ENCODE measurements around the gene WSCD2. TPM values are rescaled to one million over a fixed set of nuclear protein-coding genes. Genes with fewer than 3 reads are reported as not detected.

The WSCD2 gene
- polyA plus RNA-seq, 10 donors: 1.4 to 4.2 (median 3.1) TPM

- peak in 2 of 3 donors; percentile 9 to 20 for DNase-seq
These were observed 105.1 kb downstream of the WSCD2 start for GRCh38 chr12:108234158-108234557.

DNA sequence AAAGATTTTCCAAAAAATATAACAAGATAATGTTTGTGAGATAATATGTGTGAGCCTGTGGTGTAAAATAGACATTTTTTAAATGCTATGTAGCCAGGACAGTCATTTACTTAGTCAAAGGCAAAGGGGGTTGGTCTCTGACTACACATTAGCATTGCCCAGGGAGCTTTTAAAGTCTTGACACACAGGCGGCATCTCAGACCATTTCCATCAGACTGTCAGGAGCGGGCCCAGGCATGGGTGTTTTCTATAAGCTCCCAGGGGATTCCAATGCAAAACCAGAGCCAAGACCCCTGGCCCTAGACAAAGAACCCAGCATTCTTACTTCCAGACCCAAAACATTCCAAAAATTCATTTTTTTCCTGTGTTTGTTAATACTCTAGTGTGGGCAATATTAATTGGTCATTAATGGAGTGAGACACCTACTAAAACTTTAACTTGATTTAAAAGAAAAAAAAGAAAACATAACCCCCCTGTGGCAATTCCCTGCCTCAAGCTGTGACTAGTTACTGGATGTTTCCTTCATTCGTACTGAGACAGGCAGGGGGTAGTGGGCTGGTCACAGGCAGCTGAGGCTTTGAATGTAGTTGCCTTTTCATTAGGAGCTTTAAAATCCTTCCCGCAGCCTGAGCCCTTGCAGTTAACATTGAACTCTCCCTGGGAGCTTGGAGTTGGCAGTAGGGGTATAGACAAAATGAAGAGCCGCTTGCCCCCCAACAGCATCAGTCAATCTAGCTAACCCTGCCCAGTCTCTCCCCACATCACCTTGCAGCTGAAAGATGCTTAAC is 106.3 kb downstream of the WSCD2 start:
- DNase-seq: no peak

DNA sequence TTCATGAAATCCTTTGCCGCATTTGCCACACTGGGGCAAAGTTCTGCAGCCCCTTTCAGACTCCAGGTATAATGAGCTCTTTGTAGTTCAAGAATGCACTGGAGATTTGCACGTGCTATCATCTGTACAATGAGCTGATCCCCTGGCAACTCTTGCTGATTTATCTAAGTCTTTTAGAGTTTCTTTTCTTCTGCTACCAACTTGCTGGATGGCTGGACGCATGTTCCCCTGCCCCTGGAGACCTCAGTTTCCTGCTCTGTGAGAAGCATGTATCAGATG is 106.8 kb downstream of the WSCD2 start:
- no peak for DNase-seq

DNA sequence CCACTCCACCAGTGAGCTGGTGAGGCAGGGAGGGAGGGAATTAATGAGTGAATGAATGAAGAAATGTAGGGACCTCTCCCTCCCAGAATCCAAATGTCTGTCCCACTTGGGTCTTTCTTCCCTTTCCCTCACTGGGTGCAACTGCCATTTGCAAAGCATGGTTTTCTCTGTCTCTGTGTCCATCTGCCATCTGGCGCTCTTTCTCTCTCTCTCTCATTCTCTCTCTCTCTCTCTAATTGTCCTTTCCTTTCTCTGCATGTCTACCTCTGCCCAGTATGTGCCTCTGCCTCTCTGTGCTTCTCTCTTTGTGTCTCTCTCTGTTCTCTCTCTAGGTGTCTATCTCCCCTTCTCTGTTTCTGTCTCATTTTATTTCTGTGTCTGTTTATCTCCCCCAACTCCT is 107.3 kb downstream of the WSCD2 start:
- DNase-seq: no peak

DNA sequence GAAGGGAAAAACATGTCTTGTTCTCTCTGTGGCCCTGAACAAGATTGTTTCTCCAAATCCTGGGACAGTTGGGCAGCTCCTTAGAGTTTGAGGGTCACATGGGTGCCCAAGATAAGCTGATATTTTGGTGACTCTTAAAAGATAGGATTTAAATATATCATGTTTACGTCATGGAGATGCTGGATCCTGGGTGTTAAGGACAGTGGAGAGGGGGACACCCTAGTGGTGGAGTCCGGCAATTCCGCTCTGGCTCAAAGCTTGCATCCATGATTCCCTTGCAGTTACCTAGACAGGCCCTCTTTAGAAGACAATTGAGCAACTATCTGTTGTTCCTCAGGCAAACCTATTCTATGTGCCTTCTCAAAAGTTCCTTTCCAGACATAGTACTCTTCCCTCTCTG is 108.2 kb downstream of the WSCD2 start:
- no peak for DNase-seq

GRCh38 chr12:108238474-108238873 is 109.4 kb downstream of the WSCD2 start:
- DNase-seq: no peak

DNA sequence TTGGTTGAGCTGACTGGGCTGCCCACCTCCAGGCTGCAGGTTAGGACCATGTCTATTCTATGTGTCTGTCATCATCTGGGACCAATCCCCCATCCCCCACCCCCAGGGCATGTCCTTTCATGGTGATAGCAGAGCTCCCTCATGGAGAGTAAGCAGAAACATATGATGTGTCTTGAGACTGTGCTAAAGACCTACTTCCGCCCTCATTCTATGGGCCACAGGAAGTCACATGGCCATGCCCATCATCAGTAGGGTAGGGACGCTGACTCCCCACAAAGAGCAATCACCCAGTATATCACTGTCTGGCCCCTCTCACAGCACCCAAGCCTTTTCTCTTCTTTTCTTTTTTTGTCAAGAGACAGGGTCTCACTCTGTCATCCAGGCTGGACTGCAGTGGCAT is 110.3 kb downstream of the WSCD2 start:
- no peak for DNase-seq

DNA sequence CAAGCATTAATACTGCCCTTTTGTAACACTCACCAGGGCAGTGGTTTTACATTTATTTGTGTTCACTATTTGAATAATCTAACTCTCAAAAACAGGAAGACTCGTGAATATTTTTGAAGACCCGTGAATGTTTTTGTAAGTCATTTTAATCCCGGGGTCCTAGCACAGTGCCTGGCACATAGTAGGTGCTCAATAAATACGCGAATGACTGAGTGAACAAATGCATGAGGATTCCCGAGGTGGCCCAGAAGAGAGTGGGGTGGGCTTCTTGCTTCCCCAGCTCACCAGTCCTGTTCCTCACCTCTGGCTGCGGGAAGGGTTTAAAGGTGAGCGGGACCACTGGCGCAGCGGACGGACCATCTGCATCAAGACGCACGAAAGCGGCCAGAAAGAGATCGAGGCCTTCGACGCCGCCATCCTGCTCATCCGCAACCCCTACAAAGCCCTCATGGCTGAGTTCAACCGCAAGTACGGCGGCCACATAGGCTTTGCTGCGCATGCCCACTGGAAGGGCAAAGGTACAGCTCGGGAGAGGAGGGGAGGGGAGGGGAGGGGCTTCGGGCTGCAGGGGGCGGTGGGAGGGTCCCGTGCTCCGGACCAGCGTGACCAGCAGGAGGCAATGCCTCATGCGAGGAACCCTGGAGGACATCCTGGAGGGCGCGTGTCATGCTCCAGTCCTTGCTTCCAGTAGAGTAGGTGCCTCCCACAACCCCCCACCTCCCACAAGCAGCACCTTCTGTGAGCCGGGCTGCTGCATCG is 111.1 kb downstream of the WSCD2 start:
- no peak for DNase-seq

GRCh38 chr12:108240928-108241327 is 111.8 kb downstream of the WSCD2 start:
- no peak for DNase-seq

DNA sequence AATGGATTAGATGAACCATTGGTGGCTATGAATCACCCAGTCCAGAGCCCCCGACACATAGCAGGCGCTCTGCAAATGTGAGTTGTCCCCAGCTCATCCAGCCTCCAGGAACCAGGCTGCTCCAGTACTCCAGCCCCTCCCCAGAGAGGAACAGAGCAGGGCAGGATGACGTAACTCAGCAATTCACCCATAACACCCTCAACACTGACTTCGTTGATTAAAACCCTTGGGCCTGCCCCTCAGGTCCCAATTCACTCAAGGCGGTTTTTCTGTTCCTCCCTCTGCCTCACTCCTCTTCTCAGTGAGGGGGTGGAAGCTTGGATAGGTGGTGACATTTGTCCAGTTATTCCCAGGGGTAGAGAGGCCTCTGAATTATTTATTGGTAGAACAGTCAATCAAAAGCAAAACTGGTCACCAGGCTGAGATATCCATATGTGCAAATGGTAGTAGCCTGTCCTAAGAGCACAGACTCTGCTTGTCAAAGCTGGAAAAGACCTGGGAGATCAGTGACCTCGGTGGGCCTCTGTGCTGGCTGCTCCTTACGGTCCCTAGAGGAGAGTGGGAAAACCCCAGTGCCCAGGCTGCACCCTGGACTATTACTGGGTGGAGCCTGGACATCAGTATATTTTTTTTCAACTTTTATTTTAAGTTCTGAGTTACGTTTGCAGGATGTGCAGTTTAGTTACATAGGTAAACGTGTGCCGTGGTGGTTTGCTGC is 113.1 kb downstream of the WSCD2 start:
- DNase-seq: no peak

- DNase-seq: no peak
These were observed 118.0 kb downstream of the WSCD2 start for GRCh38 chr12:108247130-108247529.

GRCh38 chr12:108248011-108248410 is 118.9 kb downstream of the WSCD2 start:
- no peak for DNase-seq

DNA sequence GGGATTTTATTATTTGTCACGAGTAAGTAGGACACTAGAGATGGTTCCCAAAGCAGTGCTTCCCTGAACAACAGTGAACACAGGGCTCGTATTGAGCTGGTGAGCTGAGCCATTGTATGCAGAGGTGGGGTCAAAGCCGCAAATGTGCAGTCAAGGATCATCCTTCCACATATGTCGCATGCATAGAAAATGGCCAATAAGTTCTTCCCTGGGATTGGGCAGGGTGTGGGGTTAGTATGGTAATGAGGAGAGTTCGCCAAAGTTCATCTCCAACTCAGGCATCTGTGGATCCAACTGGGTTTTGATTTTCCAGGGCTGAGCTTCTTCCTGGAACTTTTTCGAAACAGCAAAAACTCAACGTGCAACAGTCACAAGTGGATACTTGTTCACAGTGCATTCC is 123.4 kb downstream of the WSCD2 start:
- DNase-seq: no peak

DNA sequence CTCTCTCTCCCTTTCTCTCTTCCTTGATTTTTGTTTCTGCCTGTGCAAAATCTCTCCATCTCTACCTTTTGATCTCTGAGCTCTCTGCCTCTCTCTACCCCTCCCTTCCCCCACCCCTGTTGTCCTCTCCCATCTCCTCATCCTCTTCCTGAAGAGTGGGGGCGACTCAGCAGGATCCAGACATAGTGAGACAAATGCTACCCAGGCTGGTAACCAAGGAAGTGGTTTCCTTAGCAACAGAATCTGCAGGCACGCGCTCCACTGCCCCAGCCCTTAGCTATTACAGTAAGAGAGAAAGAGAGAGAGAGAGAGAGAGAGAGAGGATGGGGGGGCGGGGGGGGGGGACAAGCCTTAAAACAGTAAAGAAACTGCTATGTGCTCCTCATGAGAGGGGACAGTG is 124.5 kb downstream of the WSCD2 start:
- DNase-seq: no peak

GRCh38 chr12:108254030-108254429 is 124.9 kb downstream of the WSCD2 start:
- no peak for DNase-seq

DNA sequence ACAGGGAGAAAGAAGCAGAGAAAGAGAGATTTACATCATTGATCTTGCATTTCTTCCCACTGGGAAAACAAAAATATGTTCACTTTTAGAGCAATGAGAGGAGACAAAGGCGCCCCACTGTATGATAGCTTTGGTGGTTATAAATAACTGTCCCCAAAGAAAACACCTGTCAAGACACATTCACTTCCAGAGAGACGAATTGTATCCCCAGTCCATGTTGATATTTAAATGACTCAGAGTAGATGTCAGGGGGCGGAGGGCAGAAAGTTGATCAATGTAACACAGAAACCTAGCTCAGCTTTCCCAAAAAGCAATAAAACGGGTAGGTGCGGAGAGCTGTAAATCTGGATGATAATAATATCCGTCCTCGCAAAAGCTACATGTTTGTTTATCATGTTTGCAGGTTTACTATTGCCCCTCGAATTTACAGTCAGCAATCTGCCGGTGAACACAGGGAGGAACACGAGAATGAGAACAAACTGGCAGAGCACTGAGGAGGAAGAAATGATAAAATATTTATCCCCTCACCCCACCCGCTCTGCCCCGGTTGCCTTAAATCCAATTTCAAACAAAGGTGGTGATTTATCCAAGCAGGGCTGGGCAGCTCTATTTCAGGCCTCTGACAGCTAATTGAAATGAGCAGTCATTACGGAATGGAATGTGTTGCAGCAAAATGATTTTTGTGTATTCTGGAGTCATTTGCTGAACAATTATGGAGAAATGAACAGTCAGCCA is 125.6 kb downstream of the WSCD2 start:
- DNase-seq: no peak

GRCh38 chr12:108255252-108255602 is 126.1 kb downstream of the WSCD2 start:
- no peak for DNase-seq

- no peak for DNase-seq
These were observed 127.9 kb downstream of the WSCD2 start for GRCh38 chr12:108257004-108257403.

GRCh38 chr12:108257610-108258106 is 128.6 kb downstream of the WSCD2 start:
- no peak for DNase-seq

GRCh38 chr12:108260039-108260438 is 131.0 kb downstream of the WSCD2 start:
- no peak for DNase-seq

- DNase-seq: no peak
These were observed 131.9 kb downstream of the WSCD2 start for GRCh38 chr12:108260969-108261368.

DNA sequence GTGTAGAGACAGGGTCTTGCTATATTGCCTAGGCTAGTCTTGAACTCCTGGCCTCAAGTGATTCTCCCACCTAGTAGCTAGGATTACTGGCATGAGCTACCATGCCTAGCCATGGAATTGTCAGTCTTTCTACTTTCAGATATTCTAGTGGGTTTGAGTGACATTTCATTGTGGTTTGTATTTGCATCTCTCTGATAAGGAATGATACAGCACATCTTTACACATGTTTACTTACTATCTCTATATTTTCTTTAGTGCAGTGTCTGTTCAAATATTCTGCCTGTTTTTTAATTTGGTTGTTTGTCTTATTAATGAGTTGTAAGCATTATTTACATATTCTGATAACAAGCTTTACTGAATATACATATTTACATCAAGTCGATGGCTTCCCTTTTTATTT is 136.4 kb downstream of the WSCD2 start:
- no peak for DNase-seq

Measured in muscle of back (tissue), 11 donors.